HepG2 (cell line): ENCODE measurements around the gene DPH2. TPM values are rescaled to one million over a fixed set of nuclear protein-coding genes. Genes with fewer than 3 reads are reported as not detected.

Source experiments
- ATAC-seq: fragments of 200-7000 bp; cut with Tn5 transposase; 3 replicates; pipeline ENCODE4 v1.9.1; 2020; ENCODE audit warnings: mild to moderate bottlenecking, moderate library complexity
- BruUV-seq: library from RNA; stranded (reverse); fragments of 400-500 nt; replicated peaks from 2 replicates; lab custom pipeline; 2021; lab: Mats Ljungman, UMichigan
- CTCF ChIA-PET: fragments of 300-600 bp; formaldehyde crosslinking; extraction: SDS; loops from one replicate; lab custom pipeline; 2021; ENCODE audit warnings: low total read pairs, inconsistent platforms, low intra/inter-chr PET ratio; lab: Yijun Ruan, JAX
- POLR2A ChIA-PET: fragments of 350-600 bp; sonication (Branson Sonifier 250); formaldehyde crosslinking; loops from one replicate; lab custom pipeline; 2020; ENCODE audit warnings: antibody characterized with exemption, inconsistent platforms; lab: Yijun Ruan, JAX
- DNase-seq: peaks from one replicate; pipeline ENCODE4 v3.0.0-alpha.2; 2015; ENCODE audit warnings: low spot score
- FAIRE-seq: peaks from 3 replicates; lab custom pipeline; 2011; peaks lifted over from hg19 to GRCh38; lab: Jason Lieb, UNC
- H2AFZ ChIP-seq: one replicate; pipeline ENCODE4 v1.6.1; 2011; ENCODE audit warnings: low read length, inconsistent platforms
- H3K27ac ChIP-seq: fragments of 300-600 bp; 3 replicates; pipeline ENCODE4 v1.8.0; 2011; ENCODE audit warnings: mixed run types, mild to moderate bottlenecking, mixed read lengths, low read length, inconsistent platforms; ENCODE audit not compliant: insufficient read depth; ENCODE audit errors: extremely low read length
- H3K27me3 ChIP-seq, 2 experiments: fragments of 200-600 bp in 1 of 2; 2 replicates in 1 of 2; 3 replicates in 1 of 2; pipeline versions ENCODE4 v1.6.0 to v1.8.0; 2011; ENCODE audit warnings: low read length in 2 of 2, mild to moderate bottlenecking in 2 of 2, moderate library complexity in 2 of 2, inconsistent platforms in 1 of 2; ENCODE audit not compliant: insufficient read depth in 2 of 2, control insufficient read depth in 1 of 2
- H3K36me3 ChIP-seq, 2 experiments: fragments of 200-600 bp in 1 of 2; replicated peaks in 1 of 2; 2 replicates in 1 of 2; 3 replicates in 1 of 2; pipeline versions ENCODE4 v1.5.1 to v1.8.0; 2011; ENCODE audit warnings: low read length in 2 of 2, inconsistent platforms in 1 of 2; ENCODE audit not compliant: insufficient read depth in 2 of 2, control insufficient read depth in 1 of 2
- H3K4me1 ChIP-seq: 2 replicates; pipeline ENCODE4 v1.5.1; 2012; ENCODE audit warnings: low read length, inconsistent platforms; ENCODE audit not compliant: insufficient read depth
- H3K4me2 ChIP-seq: 2 replicates; pipeline ENCODE4 v1.6.0; 2011; ENCODE audit warnings: low read depth, low read length, inconsistent platforms
- H3K4me3 ChIP-seq, 3 experiments: fragments of 200-600 bp in 1 of 3; sonication (generic), shearing (Covaris generic) in 1 of 3; replicated peaks in 1 of 3; 2 replicates each; pipeline ENCODE4 v1.5.1; 2011 to 2016; ENCODE audit warnings: low read length in 3 of 3, inconsistent platforms in 2 of 3, low read depth in 2 of 3, mild to moderate bottlenecking in 2 of 3, control low read depth in 1 of 3, mixed read lengths in 1 of 3; ENCODE audit not compliant: insufficient read depth in 1 of 3
- H3K79me2 ChIP-seq: one replicate; pipeline ENCODE4 v1.6.1; 2011; ENCODE audit warnings: low read length, inconsistent platforms; ENCODE audit not compliant: insufficient read depth
- H3K9ac ChIP-seq: 2 replicates; pipeline ENCODE4 v1.6.0; 2011; ENCODE audit warnings: mild to moderate bottlenecking, low read depth, low read length, inconsistent platforms; ENCODE audit not compliant: insufficient read depth
- H3K9me3 ChIP-seq: 2 replicates; pipeline ENCODE4 v1.5.1; 2012; ENCODE audit warnings: mild to moderate bottlenecking, low read length
- H4K20me1 ChIP-seq: 2 replicates; pipeline ENCODE4 v1.6.0; 2011; ENCODE audit warnings: inconsistent platforms, mild to moderate bottlenecking, low read length, moderate library complexity; ENCODE audit not compliant: insufficient read depth
- MTERF4 ChIP-seq: sonication (generic); formaldehyde crosslinking; IDR thresholded peaks from 2 replicates; pipeline ENCODE4 v1.8.0; 2023; ENCODE audit warnings: mild to moderate bottlenecking, missing genetic modification reagents
- USF2 ChIP-seq, 2 experiments: sonication (generic) in 1 of 2; formaldehyde crosslinking in 1 of 2; IDR thresholded peaks; 2 replicates each; pipeline versions ENCODE4 v1.5.1 to v1.6.1; 2011 to 2020; ENCODE audit warnings: borderline replicate concordance in 1 of 2, low read depth in 1 of 2, low read length in 1 of 2, mild to moderate bottlenecking in 1 of 2, missing genetic modification reagents in 1 of 2, moderate library complexity in 1 of 2
- ZNF160 ChIP-seq: sonication (generic); formaldehyde crosslinking; IDR thresholded peaks from 2 replicates; pipeline ENCODE4 v1.8.0; 2022; ENCODE audit warnings: mild to moderate bottlenecking, inconsistent platforms, missing genetic modification reagents
- ZNF367 ChIP-seq: sonication (generic); formaldehyde crosslinking; IDR thresholded peaks from 2 replicates; pipeline ENCODE4 v1.4.0; 2020; ENCODE audit warnings: missing genetic modification reagents, borderline replicate concordance
- WGBS: methylation state at CpG from one replicate; pipeline ENCODE4 v1.1.6; 2017; ENCODE audit warnings: low lambda C conversion rate; 5-methylcytosine and 5-hydroxymethylcytosine counted together
- in situ Hi-C: cut with HindIII; loops from 2 replicates; pipeline ENCODE4 v1.10.0; 2017; ENCODE audit warnings: low pct_unique_long_range_greater_than_20kb; ENCODE audit not compliant: extremely low pct_ligation_motif_present
- intact Hi-C: fragments of 100-400 bp; cut with micrococcal nuclease; formaldehyde crosslinking; loops from one replicate; pipeline ENCODE4 v1.10.0; 2022; ENCODE audit not compliant: unreplicated experiment
- polyA plus RNA-seq, 8 experiments: library from polyadenylated mRNA; depleted of rRNA in 3 of 8; stranded (reverse) in 7 of 8; unstranded in 1 of 8; fragments of >200 nt; fragmentation: Illumina TruSeq in 4 of 8; extraction: Trizol in 4 of 8; gene quantifications; 2 replicates each; pipeline versions ENCODE4 v1.2.1 to v1.2.3, GENCODE V29; 2011 to 2016; ENCODE audit warnings: low read depth in 4 of 8, missing spikeins in 1 of 8, mixed read lengths in 1 of 8; ENCODE audit not compliant: insufficient read depth in 1 of 8
- total RNA-seq, 5 experiments: library from RNA; depleted of rRNA; stranded (reverse); fragments of >200 nt; fragmentation: Illumina TruSeq; extraction: Trizol; gene quantifications; 2 replicates each; pipeline ENCODE4 v1.2.3, GENCODE V29; 2016; ENCODE audit warnings: low read depth in 1 of 5

Gene DPH2
- total and polyA plus RNA-seq, 2 of the 13 experiments (the other 11 are each of a cell fraction or from before 2014, with no cell fraction given): 32.2 to 38.3 TPM

- DNase-seq: no peak
- intact Hi-C loops: no loop called here
- FAIRE-seq: no peak
- H3K9me3 ChIP-seq: no peaks in the 10 kb centered on the region
- no peak overlapping the region for H3K9ac ChIP-seq
- ChIA-PET CTCF (no interaction called here), POLR2A (interaction anchor here (1.1 to 2.4 kb wide), 3 partner anchors 11 to 91 kb away, joined by 3 to 32 read pairs (median 11); partner anchors contain the start of gene SLC6A9)
- peaks cover 47% of the 10 kb centered on the region for H3K79me2 ChIP-seq
- peaks cover 5 to 16% of the 10 kb centered on the region in 2 experiments for H3K36me3 ChIP-seq
- peaks cover 4% of the 10 kb centered on the region; the same call in 1 of the 2 replicates for H4K20me1 ChIP-seq
- TF ChIP-seq MTERF4 (CRISPR knock-in tag): no peak
- no peak for TF ChIP-seq ZNF160 (CRISPR knock-in tag)
- 0 out of 2 replicates have a peak, but pooled peaks have one; percentile 19 for TF ChIP-seq ZNF367 (CRISPR knock-in tag)
- TF ChIP-seq USF2 (IDR thresholded peaks at IDR 0.05; ENCODE audit: low read depth, low read length): no peak
- TF ChIP-seq USF2 (CRISPR knock-in tag; IDR thresholded peaks at IDR 0.05; ENCODE audit: borderline replicate concordance): 0 out of 2 replicates have a peak, but pooled peaks have one; percentile 20
- no peak overlapping the region for H2AFZ ChIP-seq
- no peak overlapping the region for H3K4me3 ChIP-seq
- H3K27me3 ChIP-seq: no peaks in the 10 kb centered on the region
- 0 out of 2 replicates have a peak overlapping the region, but pooled peaks have one; percentile 9 for H3K4me2 ChIP-seq
- BruUV-seq: no TSS peak
- ATAC-seq: no peak
- in situ Hi-C loops: no loop called here
- WGBS: 100% methylated on average over 8 of the region's 8 CpGs
- no peak overlapping the region for H3K27ac ChIP-seq
- peaks cover 63% of the 10 kb centered on the region for H3K4me1 ChIP-seq
These were observed 7.1 kb downstream of the DPH2 start for GRCh38 chr1:43976890-43977289.
